Neural crest cell (in vitro differentiated cells): ENCODE measurements around the gene ANXA11. TPM values are rescaled to one million over a fixed set of nuclear protein-coding genes. Genes with fewer than 3 reads are reported as not detected.

Experiments
- DNase-seq: peaks from one replicate; pipeline ENCODE4 v3.0.0; 2021; ENCODE audit warnings: low read depth, mixed read lengths, low spot score
- H3K27ac Mint-ChIP-seq: one replicate; pipeline ENCODE4 v1.8.0; 2021; ENCODE audit warnings: mild to moderate bottlenecking, mixed read lengths; ENCODE audit not compliant: unreplicated experiment
- H3K27me3 Mint-ChIP-seq: 2 replicates; pipeline ENCODE4 v1.8.0; 2021; ENCODE audit warnings: low read depth, mild to moderate bottlenecking, mixed read lengths
- H3K36me3 Mint-ChIP-seq: 2 replicates; pipeline ENCODE4 v1.8.0; 2021; ENCODE audit warnings: low read depth, mild to moderate bottlenecking, mixed read lengths
- H3K4me1 Mint-ChIP-seq: 2 replicates; pipeline ENCODE4 v1.8.0; 2021; ENCODE audit warnings: mixed read lengths
- H3K4me3 Mint-ChIP-seq: one replicate; pipeline ENCODE4 v1.8.0; 2021; ENCODE audit warnings: mild to moderate bottlenecking, mixed read lengths
- H3K9me3 Mint-ChIP-seq: 2 replicates; pipeline ENCODE4 v1.8.0; 2021; ENCODE audit warnings: mixed read lengths
- total RNA-seq: library from RNA; stranded (reverse); gene quantifications from 2 replicates; pipeline ENCODE4 v1.2.1, GENCODE V29; 2021
- TF ChIP-seq, protein P1 (sequence below): fragments of 200-600 bp; sonication (generic); conservative IDR thresholded peaks from 2 replicates; pipeline ENCODE4 v1.5.0; 2021; ENCODE audit warnings: antibody characterized with exemption, mild to moderate bottlenecking

Gene ANXA11
- total RNA-seq, 1 donor from 2014 or later: 25.7 TPM

DNA sequence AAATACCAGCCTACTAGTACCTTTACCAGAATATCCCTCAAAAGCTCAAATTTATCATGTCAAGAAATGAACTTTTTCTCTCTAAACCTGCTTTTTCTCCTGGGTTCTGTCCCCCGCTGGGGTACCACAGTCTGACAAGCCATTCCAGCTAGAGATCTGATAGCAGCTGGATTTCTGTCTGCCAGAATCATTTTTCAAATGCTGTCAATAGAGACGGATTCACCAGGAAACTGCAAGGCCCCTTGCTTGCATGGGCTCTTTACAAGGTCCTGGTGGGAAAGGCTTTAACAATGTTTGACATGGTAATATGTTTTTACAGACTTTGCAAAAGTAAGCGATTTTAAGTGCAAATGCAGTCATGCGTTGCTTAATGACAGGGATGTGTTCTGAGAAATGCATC is 4.9 kb upstream of the ANXA11 start:
- TF ChIP-seq, protein P1, sequence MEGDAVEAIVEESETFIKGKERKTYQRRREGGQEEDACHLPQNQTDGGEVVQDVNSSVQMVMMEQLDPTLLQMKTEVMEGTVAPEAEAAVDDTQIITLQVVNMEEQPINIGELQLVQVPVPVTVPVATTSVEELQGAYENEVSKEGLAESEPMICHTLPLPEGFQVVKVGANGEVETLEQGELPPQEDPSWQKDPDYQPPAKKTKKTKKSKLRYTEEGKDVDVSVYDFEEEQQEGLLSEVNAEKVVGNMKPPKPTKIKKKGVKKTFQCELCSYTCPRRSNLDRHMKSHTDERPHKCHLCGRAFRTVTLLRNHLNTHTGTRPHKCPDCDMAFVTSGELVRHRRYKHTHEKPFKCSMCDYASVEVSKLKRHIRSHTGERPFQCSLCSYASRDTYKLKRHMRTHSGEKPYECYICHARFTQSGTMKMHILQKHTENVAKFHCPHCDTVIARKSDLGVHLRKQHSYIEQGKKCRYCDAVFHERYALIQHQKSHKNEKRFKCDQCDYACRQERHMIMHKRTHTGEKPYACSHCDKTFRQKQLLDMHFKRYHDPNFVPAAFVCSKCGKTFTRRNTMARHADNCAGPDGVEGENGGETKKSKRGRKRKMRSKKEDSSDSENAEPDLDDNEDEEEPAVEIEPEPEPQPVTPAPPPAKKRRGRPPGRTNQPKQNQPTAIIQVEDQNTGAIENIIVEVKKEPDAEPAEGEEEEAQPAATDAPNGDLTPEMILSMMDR: no peak
- no peak for DNase-seq
- Mint-ChIP-seq H3K4me3 (no peak overlapping the region), H3K27me3 (peaks cover 23% of the 10 kb centered on the region), H3K9me3 (no peaks in the 10 kb centered on the region), H3K36me3 (no peaks in the 10 kb centered on the region), H3K27ac (no peak overlapping the region), H3K4me1 (peaks cover 10% of the 10 kb centered on the region)

DNA sequence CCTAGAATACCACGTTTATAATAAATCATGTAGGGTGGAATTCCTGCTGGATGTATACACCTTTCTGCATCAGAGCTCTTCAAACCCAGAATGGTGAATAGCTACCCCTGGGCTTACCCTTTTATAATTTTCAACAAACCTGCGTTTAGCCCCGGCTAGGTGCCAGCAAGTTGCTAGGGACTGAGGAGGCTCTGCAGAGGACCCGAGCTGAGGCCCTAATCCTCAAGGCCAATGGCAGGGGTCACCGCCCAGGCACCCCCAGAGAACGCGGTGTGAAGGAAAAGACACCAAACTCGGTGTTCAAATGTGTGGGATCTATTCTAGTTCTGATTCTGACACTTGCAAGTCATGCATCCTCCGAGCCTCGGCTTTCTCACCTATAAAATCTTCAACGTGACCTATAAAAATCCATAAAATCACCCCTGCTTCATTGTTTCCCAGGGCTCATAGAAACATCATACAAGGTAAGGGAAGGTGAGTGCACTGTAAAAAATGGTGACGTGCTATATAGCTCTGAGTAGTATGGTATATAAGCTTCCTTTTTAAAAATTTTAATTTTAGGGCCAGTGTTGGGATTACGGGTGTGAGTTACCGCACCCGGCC is 2.5 kb upstream of the ANXA11 start:
- TF ChIP-seq, protein P1: no peak
- Mint-ChIP-seq H3K36me3 (no peaks in the 10 kb centered on the region), H3K27ac (no peak overlapping the region)

DNA sequence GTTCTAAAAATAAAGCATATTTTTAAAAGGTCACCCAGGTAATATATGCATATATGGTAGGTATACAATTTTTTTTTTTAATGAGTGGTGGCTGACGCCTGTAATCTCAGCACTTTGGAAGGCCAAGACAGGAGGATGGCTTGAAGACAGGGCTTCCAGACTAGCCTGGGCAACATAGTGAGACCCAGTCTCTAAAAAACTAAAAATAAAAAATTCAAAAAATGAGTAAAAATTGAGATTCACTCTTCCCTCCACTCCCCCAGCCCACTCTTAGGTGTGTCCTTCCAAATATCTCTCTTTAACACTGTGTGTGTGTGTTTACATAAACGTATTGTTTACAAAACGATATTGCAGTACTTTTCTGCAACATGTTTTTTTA is 929 bp upstream of the ANXA11 start:
- no peaks in the 10 kb centered on the region for H3K36me3 Mint-ChIP-seq
- H3K27me3 Mint-ChIP-seq: peaks cover 30% of the 10 kb centered on the region
- H3K4me3 Mint-ChIP-seq: peak overlapping the region; percentile 84
- DNase-seq: no peak
- TF ChIP-seq, protein P1: no peak
- no peak overlapping the region for H3K27ac Mint-ChIP-seq
- peaks cover 19% of the 10 kb centered on the region for H3K4me1 Mint-ChIP-seq
- H3K9me3 Mint-ChIP-seq: no peaks in the 10 kb centered on the region

More for the DNA sequence above, 2.5 kb upstream of the ANXA11 start:
- H3K9me3 Mint-ChIP-seq: no peaks in the 10 kb centered on the region
- no peak for DNase-seq
- peaks cover 19% of the 10 kb centered on the region for H3K4me1 Mint-ChIP-seq
- peaks cover 30% of the 10 kb centered on the region for H3K27me3 Mint-ChIP-seq
- peak overlapping the region; percentile 28 for H3K4me3 Mint-ChIP-seq

DNA sequence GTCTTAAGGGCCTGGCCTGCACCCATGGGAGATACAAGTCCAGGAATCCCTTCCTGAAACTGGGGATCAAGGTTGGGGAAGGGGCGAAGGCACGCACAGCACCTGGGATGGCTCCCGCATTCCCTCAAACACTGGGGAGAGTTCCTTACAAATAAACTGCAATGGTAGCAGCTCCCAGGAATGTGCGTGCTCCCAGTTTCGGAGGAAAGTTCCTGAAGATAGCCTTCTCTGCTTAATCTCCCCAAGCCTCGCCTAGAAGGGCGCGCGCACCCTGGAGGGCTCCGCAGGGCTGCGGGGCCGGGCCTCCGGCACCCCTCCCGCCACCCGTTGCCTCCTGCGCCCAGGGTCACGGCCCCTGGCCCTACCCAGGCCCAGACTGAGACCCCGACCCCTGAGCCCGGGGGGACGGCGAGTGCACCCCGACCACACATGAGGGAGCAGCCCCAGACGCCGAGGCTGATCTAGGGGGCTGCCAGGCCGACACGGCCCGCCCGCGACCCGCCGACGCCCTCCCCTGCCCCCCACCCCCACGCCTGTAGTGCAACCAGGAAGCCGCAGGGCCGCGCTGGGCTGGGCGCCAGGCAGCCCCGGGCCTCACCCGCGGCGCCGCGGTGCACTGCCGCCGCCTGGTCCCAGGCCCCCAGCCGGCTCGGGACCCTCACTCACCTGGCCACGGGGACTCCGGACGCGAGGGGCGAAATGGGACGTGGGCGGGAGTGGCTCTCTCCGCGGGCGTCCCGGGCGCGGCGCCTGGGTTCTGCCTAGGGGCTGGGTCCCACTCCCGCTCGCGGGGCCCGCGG is 460 bp downstream of the ANXA11 start:
- no peaks in the 10 kb centered on the region for H3K36me3 Mint-ChIP-seq
- peak overlapping the region; percentile 88 for H3K4me3 Mint-ChIP-seq
- H3K27me3 Mint-ChIP-seq: peaks cover 30% of the 10 kb centered on the region
- H3K4me1 Mint-ChIP-seq: peaks cover 19% of the 10 kb centered on the region
- no peaks in the 10 kb centered on the region for H3K9me3 Mint-ChIP-seq
- peak; percentile 11 for DNase-seq
- no peak overlapping the region for H3K27ac Mint-ChIP-seq
- TF ChIP-seq, protein P1: no peak

DNA sequence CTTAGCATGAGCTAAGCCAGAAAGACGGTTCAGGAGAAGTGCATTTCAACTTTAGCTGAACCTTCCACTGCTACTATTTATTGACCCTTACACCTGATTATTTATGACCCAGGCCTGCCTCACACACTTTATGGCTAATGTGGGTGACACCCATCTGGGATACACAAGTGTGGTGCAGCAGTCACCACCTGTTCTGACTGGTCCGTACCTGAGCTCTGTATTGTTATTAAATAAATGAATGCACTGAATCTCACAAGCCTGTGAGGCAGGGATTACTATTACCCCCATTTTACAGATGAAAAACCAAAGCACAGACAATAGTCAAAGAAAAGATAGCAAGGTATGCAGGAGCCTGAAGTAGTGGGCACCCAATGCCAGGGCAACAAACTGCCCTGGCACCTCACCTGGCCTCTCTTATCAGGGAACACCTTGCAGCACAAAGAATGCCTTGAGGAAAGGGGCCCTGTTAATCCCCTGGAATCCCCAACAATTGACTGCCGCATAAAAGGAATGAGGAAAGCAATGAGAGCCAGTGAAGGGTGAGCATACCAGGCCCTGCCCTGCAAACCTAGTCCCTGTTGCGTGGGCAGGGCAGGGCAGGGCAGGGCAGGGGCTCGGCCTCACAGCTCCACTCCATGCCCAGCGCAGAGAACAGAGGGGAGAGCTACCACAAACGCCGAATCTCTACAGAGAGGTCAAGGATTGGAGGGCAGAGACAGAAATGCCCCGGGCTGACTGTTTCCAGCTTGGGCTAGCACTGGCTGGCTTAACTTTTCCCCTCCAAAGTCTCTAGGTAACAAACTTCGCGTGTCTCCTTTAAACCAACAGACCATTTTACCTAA is 1.3 kb downstream of the ANXA11 start:
- H3K36me3 Mint-ChIP-seq: no peaks in the 10 kb centered on the region
- H3K4me3 Mint-ChIP-seq: peak overlapping the region; percentile 88
- peaks cover 25% of the 10 kb centered on the region for H3K27me3 Mint-ChIP-seq
- TF ChIP-seq, protein P1: no peak
- no peak for DNase-seq
- H3K27ac Mint-ChIP-seq: no peak overlapping the region
- no peaks in the 10 kb centered on the region for H3K9me3 Mint-ChIP-seq
- H3K4me1 Mint-ChIP-seq: peaks cover 19% of the 10 kb centered on the region
